Mesendoderm (in vitro differentiated cells): Measurements from ENCODE around the gene ABCA8.

Source experiments
- DNase-seq: peaks from one replicate; pipeline ENCODE4 v3.0.0; 2013
- H2AK5ac ChIP-seq: 2 replicates; pipeline ENCODE4 v1.6.1; 2013; ENCODE audit warnings: low read length, inconsistent platforms
- H2BK120ac ChIP-seq: 2 replicates; pipeline ENCODE4 v1.6.1; 2013; ENCODE audit warnings: low read depth, mild to moderate bottlenecking, low read length, moderate library complexity, mixed read lengths
- H2BK15ac ChIP-seq: replicated peaks from 2 replicates; pipeline ENCODE4 v1.6.1; 2013; ENCODE audit warnings: low read depth, mild to moderate bottlenecking, moderate library complexity
- H2BK5ac ChIP-seq: 2 replicates; pipeline ENCODE4 v1.6.1; 2013; ENCODE audit warnings: low read length, inconsistent platforms
- H3K18ac ChIP-seq: 2 replicates; pipeline ENCODE4 v1.6.1; 2013; ENCODE audit warnings: mild to moderate bottlenecking, low read length, mixed read lengths
- H3K23ac ChIP-seq: one replicate; pipeline ENCODE4 v1.6.1; 2013; ENCODE audit warnings: low read length
- H3K27ac ChIP-seq: 2 replicates; pipeline ENCODE4 v1.5.1; 2013; ENCODE audit warnings: low read depth, mild to moderate bottlenecking, inconsistent platforms, low read length, moderate library complexity
- H3K27me3 ChIP-seq: 2 replicates; pipeline ENCODE4 v1.6.1; 2013; ENCODE audit warnings: low read length, control low read depth, mild to moderate bottlenecking, inconsistent platforms; ENCODE audit not compliant: insufficient read depth, poor library complexity
- H3K36me3 ChIP-seq: 2 replicates; pipeline ENCODE4 v1.6.1; 2013; ENCODE audit warnings: low read length, inconsistent platforms; ENCODE audit not compliant: control insufficient read depth, insufficient read depth
- H3K4ac ChIP-seq: one replicate; pipeline ENCODE4 v1.6.1; 2013; ENCODE audit warnings: low read depth, mild to moderate bottlenecking, low read length, moderate library complexity
- H3K4me1 ChIP-seq: 2 replicates; pipeline ENCODE4 v1.6.1; 2013; ENCODE audit warnings: low read depth, low read length, inconsistent platforms; ENCODE audit not compliant: control insufficient read depth
- H3K4me2 ChIP-seq: 2 replicates; pipeline ENCODE4 v1.6.1; 2013; ENCODE audit warnings: low read length
- H3K4me3 ChIP-seq: 2 replicates; pipeline ENCODE4 v1.5.1; 2013; ENCODE audit warnings: mild to moderate bottlenecking, low read length
- H3K56ac ChIP-seq: one replicate; pipeline ENCODE4 v1.6.1; 2013; ENCODE audit warnings: low read length
- H3K79me1 ChIP-seq: 2 replicates; pipeline ENCODE4 v1.6.1; 2013; ENCODE audit warnings: low read length, inconsistent platforms
- H3K79me2 ChIP-seq: 2 replicates; pipeline ENCODE4 v1.6.1; 2013; ENCODE audit warnings: mild to moderate bottlenecking, low read length; ENCODE audit not compliant: control insufficient read depth, insufficient read depth
- H3K9ac ChIP-seq: 2 replicates; pipeline ENCODE4 v1.6.1; 2013; ENCODE audit warnings: low read length, inconsistent platforms
- H4K5ac ChIP-seq: one replicate; pipeline ENCODE4 v1.6.1; 2013; ENCODE audit warnings: low read length
- H4K8ac ChIP-seq: one replicate; pipeline ENCODE4 v1.6.1; 2013; ENCODE audit warnings: low read depth, mild to moderate bottlenecking, control low read depth, low read length, moderate library complexity
- WGBS: extraction: QIAGEN DNeasy Blood & Tissue Kit; methylation state at CpG from one replicate; pipeline ENCODE4 v1.1.7; 2013; ENCODE audit warnings: low lambda C conversion rate, missing lambda C conversion rate; ENCODE audit not compliant: insufficient coverage; ENCODE audit errors: extremely low coverage; 5-methylcytosine and 5-hydroxymethylcytosine counted together

ABCA8 gene

DNA sequence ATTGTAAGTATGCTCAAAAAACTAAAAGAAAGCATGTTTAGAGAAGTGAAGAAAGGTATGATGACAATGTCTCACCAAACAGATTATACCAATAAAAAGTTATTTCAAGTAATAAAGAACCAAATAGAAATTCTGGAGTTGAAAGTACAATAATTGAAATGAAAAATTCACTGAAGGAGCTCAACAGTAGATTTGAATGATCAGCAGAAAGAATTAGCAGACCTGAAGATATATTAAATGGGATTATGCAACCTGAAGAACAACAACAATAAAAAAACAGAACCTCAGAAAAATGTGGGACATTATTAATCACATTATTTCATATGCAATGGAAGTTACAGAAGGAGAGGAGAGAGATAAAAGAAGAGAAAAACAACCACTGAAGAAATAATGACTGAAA lies 57.6 kb downstream of the ABCA8 start:
- Histone ChIP-seq H2BK15ac (no peak overlapping the region), H3K4me2 (no peak overlapping the region), H3K56ac (no peak overlapping the region), H4K5ac (no peak overlapping the region), H3K23ac (no peak overlapping the region), H2AK5ac (no peak overlapping the region), H3K79me1 (no peaks in the 10 kb centered on the region), H3K36me3 (no peaks in the 10 kb centered on the region), H2BK120ac (no peak overlapping the region), H3K27me3 (no peaks in the 10 kb centered on the region), H4K8ac (no peak overlapping the region), H2BK5ac (no peak overlapping the region), H3K4ac (no peak overlapping the region), H3K18ac (no peak overlapping the region), H3K27ac (no peak overlapping the region), H3K79me2 (no peaks in the 10 kb centered on the region), H3K9ac (no peak overlapping the region), H3K4me3 (no peak overlapping the region), H3K4me1 (no peaks in the 10 kb centered on the region)
- no peak for DNase-seq

DNA sequence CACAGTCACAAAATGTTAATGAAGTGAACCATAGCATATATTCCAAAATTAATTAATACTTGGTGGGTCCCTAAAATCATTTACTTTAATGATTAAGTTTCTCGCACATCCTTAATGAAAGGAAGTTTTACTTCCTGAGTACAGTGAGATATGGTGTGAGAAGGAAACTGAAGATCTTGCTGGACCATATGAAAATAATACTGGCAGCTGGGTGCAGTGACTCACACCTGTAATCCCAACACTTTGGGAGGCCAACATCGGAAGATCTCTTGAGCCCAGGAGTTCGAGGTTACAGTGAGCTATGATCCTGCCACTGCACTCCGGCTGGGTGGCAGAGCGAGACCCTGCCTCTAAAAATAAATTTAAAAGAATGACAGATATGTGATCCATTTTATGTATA lies 62.5 kb downstream of the ABCA8 start:
- Histone ChIP-seq H3K79me2 (no peaks in the 10 kb centered on the region), H3K27me3 (no peaks in the 10 kb centered on the region), H3K79me1 (no peaks in the 10 kb centered on the region), H2BK5ac (no peak overlapping the region), H3K27ac (no peak overlapping the region), H2BK15ac (no peak overlapping the region), H3K4ac (no peak overlapping the region), H3K36me3 (no peaks in the 10 kb centered on the region), H4K8ac (no peak overlapping the region), H3K18ac (no peak overlapping the region), H3K4me2 (no peak overlapping the region), H2BK120ac (no peak overlapping the region), H3K9ac (no peak overlapping the region), H3K23ac (no peak overlapping the region), H3K4me3 (no peak overlapping the region), H4K5ac (no peak overlapping the region), H3K56ac (no peak overlapping the region), H2AK5ac (no peak overlapping the region), H3K4me1 (no peaks in the 10 kb centered on the region)
- no CpG with 5 or more reads among the region's 5 CpGs for WGBS
- DNase-seq: no peak

DNA sequence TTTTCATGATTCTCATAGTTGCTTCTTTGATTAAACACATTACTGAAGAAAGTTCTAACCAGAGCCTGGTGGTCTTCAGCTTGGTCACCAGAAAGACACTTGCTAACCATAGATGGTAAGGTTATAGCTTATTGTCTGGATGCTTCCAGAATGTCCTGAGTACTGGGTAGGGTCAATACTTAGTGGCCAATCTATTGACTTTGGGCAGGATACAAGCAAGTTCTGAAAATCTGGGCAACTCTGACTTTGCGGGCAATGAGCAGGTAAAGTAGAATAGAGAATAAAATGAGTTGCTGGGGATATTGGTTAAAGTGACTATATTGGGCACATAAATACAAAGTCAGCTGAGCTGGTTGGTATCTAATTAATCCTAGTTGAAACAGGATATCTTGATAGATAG lies 63.0 kb downstream of the ABCA8 start:
- H2BK120ac ChIP-seq: no peak overlapping the region

DNA sequence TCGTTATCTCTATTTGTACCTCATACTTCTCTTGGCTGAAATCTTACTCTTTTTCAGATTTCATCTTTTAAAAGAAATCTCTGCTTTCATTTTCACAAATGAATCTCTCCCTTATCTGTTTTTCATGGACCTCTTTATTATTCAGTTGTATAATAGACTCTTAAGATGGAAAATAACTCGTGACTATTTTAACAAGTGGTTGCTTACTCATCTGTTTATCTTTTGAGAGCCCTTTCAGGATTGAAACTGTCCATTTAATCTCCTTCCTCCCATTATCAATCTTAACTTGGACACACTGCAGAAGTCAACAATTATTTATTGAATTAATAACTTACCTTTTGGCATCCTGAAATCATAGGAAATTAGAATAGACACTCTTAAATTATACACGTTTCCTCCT lies 68.8 kb downstream of the ABCA8 start:
- Histone ChIP-seq H2BK5ac (no peak overlapping the region), H3K27ac (no peak overlapping the region), H2BK15ac (no peak overlapping the region), H3K4ac (no peak overlapping the region), H3K4me3 (no peak overlapping the region), H3K36me3 (no peaks in the 10 kb centered on the region), H4K5ac (no peak overlapping the region), H3K4me2 (no peak overlapping the region), H2BK120ac (no peak overlapping the region), H3K9ac (no peak overlapping the region), H3K4me1 (no peaks in the 10 kb centered on the region), H3K23ac (no peak overlapping the region), H3K79me2 (no peaks in the 10 kb centered on the region), H3K79me1 (no peaks in the 10 kb centered on the region), H3K27me3 (no peaks in the 10 kb centered on the region), H4K8ac (no peak overlapping the region), H3K56ac (no peak overlapping the region), H2AK5ac (no peak overlapping the region), H3K18ac (no peak overlapping the region)
- no peak for DNase-seq
- no CpG with 5 or more reads among the region's 3 CpGs for WGBS

More for the DNA sequence above, 63.0 kb downstream of the ABCA8 start:
- Histone ChIP-seq H3K56ac (no peak overlapping the region), H3K18ac (no peak overlapping the region), H3K79me2 (no peaks in the 10 kb centered on the region), H3K9ac (no peak overlapping the region), H3K4ac (no peak overlapping the region), H2BK15ac (no peak overlapping the region), H3K4me1 (no peaks in the 10 kb centered on the region), H2AK5ac (no peak overlapping the region), H3K36me3 (no peaks in the 10 kb centered on the region), H4K5ac (no peak overlapping the region), H3K27me3 (no peaks in the 10 kb centered on the region), H3K27ac (no peak overlapping the region), H2BK5ac (no peak overlapping the region), H3K79me1 (no peaks in the 10 kb centered on the region), H3K4me2 (no peak overlapping the region), H3K4me3 (no peak overlapping the region), H3K23ac (no peak overlapping the region), H4K8ac (no peak overlapping the region)
- WGBS: no CpG with 5 or more reads among the region's 1 CpG
- DNase-seq: no peak

DNA sequence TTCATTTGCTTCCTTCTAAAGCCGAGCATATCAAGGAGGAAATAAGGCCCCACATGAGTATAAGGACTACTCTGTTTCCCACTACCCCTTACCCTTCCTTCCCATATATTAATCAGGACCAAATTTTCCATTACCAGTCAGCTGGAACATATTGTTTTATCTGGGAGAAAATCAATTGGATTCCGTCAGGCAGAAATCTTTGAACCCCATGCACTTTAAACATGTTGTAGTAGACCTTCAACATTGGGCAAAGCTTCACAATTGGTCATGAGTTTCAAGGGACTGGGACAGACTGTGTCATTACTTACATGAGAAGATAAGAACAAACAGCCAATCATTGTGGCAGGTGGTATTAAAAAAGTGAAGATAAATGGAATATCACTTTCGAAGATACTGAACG lies 70.3 kb downstream of the ABCA8 start:
- DNase-seq: no peak
- Histone ChIP-seq H2BK5ac (no peak overlapping the region), H3K9ac (no peak overlapping the region), H3K4me3 (no peak overlapping the region), H3K36me3 (no peaks in the 10 kb centered on the region), H2BK15ac (no peak overlapping the region), H3K4me2 (no peak overlapping the region), H3K27me3 (no peaks in the 10 kb centered on the region), H4K5ac (no peak overlapping the region), H3K4me1 (no peaks in the 10 kb centered on the region), H3K4ac (no peak overlapping the region), H3K56ac (no peak overlapping the region), H3K27ac (peak overlapping the region; percentile 32), H3K79me2 (no peaks in the 10 kb centered on the region), H2BK120ac (peak overlapping the region; percentile 21), H3K23ac (no peak overlapping the region), H2AK5ac (no peak overlapping the region), H4K8ac (no peak overlapping the region), H3K18ac (no peak overlapping the region), H3K79me1 (no peaks in the 10 kb centered on the region)
- no CpG with 5 or more reads among the region's 4 CpGs for WGBS

DNA sequence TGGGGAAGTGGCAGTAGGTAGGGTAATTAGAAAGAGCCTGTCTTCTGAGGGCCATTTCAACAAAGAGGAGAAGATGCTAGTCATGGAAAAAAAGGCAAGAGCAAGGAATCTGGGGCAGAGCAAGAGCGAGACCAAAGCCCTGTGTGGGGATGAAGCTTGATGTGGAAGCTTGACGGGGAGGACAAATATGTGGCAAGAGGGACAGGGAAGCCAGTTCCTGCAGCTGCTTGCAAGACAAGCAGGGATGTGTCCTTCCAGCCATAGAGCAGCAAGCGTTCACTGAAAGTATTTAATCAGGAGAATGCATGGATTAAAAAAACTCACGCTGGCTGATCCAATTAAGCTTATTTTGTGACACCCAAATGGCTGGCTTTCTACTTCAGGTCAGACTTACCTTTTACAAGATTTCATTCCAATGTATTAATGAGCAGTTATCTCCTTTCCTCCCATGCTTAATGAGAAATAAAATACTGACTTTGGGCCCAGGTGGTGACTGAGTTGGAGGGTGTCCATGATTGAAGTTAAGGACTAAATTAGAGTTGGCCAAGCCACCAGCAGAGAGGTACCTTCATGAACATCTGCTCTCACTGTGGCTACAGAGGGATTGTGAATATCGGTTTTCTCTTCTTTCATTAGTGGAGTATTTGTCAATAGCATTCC lies 76.8 kb downstream of the ABCA8 start:
- H3K9ac ChIP-seq: no peak overlapping the region
- H3K4me2 ChIP-seq: no peak overlapping the region
- H2BK120ac ChIP-seq: no peak overlapping the region
- H3K56ac ChIP-seq: no peak overlapping the region
- H3K36me3 ChIP-seq: no peaks in the 10 kb centered on the region
- no peak overlapping the region for H4K8ac ChIP-seq
- no peaks in the 10 kb centered on the region for H3K79me2 ChIP-seq
- no peak overlapping the region for H3K18ac ChIP-seq
- H2AK5ac ChIP-seq: no peak overlapping the region
- no CpG with 5 or more reads among the region's 5 CpGs for WGBS
- no peak overlapping the region for H3K23ac ChIP-seq
- H3K4me1 ChIP-seq: no peaks in the 10 kb centered on the region
- H4K5ac ChIP-seq: no peak overlapping the region
- no peak overlapping the region for H2BK15ac ChIP-seq
- H3K27ac ChIP-seq: no peak overlapping the region
- H3K27me3 ChIP-seq: no peaks in the 10 kb centered on the region
- H3K79me1 ChIP-seq: no peaks in the 10 kb centered on the region
- no peak overlapping the region for H2BK5ac ChIP-seq
- H3K4me3 ChIP-seq: no peak overlapping the region
- DNase-seq: no peak
- no peak overlapping the region for H3K4ac ChIP-seq
